SK-N-SH treated with all-trans-retinoic acid at 6 μM for 48 hours (cell line): ENCODE results near the gene PICK1.

Experiments used
- ATAC-seq: fragments of 200-7000 bp; cut with Tn5 transposase; 3 replicates; pipeline ENCODE4 v1.9.1; 2020; ENCODE audit warnings: mild to moderate bottlenecking, moderate library complexity
- ARNTL ChIP-seq: fragments of 450-650 bp; formaldehyde crosslinking; IDR thresholded peaks from 2 replicates; pipeline ENCODE4 v1.5.0; 2020; ENCODE audit warnings: low read depth, mild to moderate bottlenecking, moderate library complexity, borderline replicate concordance
- BACH2 ChIP-seq: fragments of 250-450 bp; sonication (Bioruptor Pico); IDR thresholded peaks from 2 replicates; pipeline ENCODE4 v1.9.0; 2021; ENCODE audit warnings: mild to moderate bottlenecking, borderline replicate concordance
- CREB5 ChIP-seq: fragments of 250-450 bp; sonication (Bioruptor Pico); IDR thresholded peaks from 2 replicates; pipeline ENCODE4 v1.5.1; 2020; ENCODE audit warnings: low read depth, mild to moderate bottlenecking, moderate library complexity
- CSDC2 ChIP-seq: fragments of 250-450 bp; sonication (Bioruptor Pico); IDR thresholded peaks from 2 replicates; pipeline ENCODE4 v1.5.0; 2020; ENCODE audit warnings: mild to moderate bottlenecking, moderate library complexity
- CSRNP3 ChIP-seq: fragments of 250-450 bp; sonication (Bioruptor Pico); IDR thresholded peaks from 2 replicates; pipeline ENCODE4 v1.5.1; 2021; ENCODE audit warnings: mild to moderate bottlenecking, moderate library complexity
- ESRRG ChIP-seq: fragments of 250-450 bp; sonication (Bioruptor Pico); IDR thresholded peaks from 2 replicates; pipeline ENCODE4 v1.6.1; 2021; ENCODE audit warnings: mild to moderate bottlenecking
- ISL1 ChIP-seq: fragments of 250-450 bp; sonication (Bioruptor Pico); IDR thresholded peaks from 2 replicates; pipeline ENCODE4 v2.1.2; 2022; ENCODE audit warnings: mild to moderate bottlenecking, moderate library complexity
- OSR1 ChIP-seq: fragments of 250-450 bp; sonication (Bioruptor Pico); IDR thresholded peaks from 2 replicates; pipeline ENCODE4 v1.8.0; 2022; ENCODE audit warnings: moderate library complexity, mild to moderate bottlenecking, inconsistent platforms
- POU6F1 ChIP-seq: fragments of 250-450 bp; sonication (Bioruptor Pico); IDR thresholded peaks from 2 replicates; pipeline ENCODE4 v1.8.0; 2021; ENCODE audit warnings: low read depth, mild to moderate bottlenecking, moderate library complexity, borderline replicate concordance
- RARB ChIP-seq: fragments of 250-450 bp; sonication (Bioruptor Pico); IDR thresholded peaks from 2 replicates; pipeline ENCODE4 v1.8.0; 2021; ENCODE audit warnings: mild to moderate bottlenecking, moderate library complexity
- TCF4 ChIP-seq: fragments of 250-450 bp; sonication (Bioruptor Pico); IDR thresholded peaks from 2 replicates; pipeline ENCODE4 v1.8.0; 2021; ENCODE audit warnings: mild to moderate bottlenecking, moderate library complexity, borderline replicate concordance
- TOX ChIP-seq: fragments of 250-450 bp; sonication (Bioruptor Pico); IDR thresholded peaks from 2 replicates; pipeline ENCODE4 v1.8.0; 2021; ENCODE audit warnings: mild to moderate bottlenecking, moderate library complexity, borderline replicate concordance
- TSHZ2 ChIP-seq: fragments of 250-450 bp; sonication (Bioruptor Pico); IDR thresholded peaks from 2 replicates; pipeline ENCODE4 v1.5.0; 2020; ENCODE audit warnings: mild to moderate bottlenecking, moderate library complexity
- ZC3H10 ChIP-seq: fragments of 250-450 bp; sonication (Bioruptor Pico); IDR thresholded peaks from 2 replicates; pipeline ENCODE4 v1.5.1; 2021; ENCODE audit warnings: mild to moderate bottlenecking, moderate library complexity
- ZFP3 ChIP-seq: fragments of 250-450 bp; sonication (Bioruptor Pico); IDR thresholded peaks from 2 replicates; pipeline ENCODE4 v1.5.0; 2020; ENCODE audit warnings: mild to moderate bottlenecking, moderate library complexity
- ZFP30 ChIP-seq: fragments of 450-650 bp; formaldehyde crosslinking; IDR thresholded peaks from 2 replicates; pipeline ENCODE4 v1.5.0; 2022; ENCODE audit warnings: mild to moderate bottlenecking, moderate library complexity
- ZNF565 ChIP-seq: fragments of 450-650 bp; formaldehyde crosslinking; conservative IDR thresholded peaks from 2 replicates; pipeline ENCODE4 v1.5.0; 2020; ENCODE audit warnings: low read depth, mild to moderate bottlenecking, moderate library complexity
- ZNF70 ChIP-seq: fragments of 450-650 bp; formaldehyde crosslinking; IDR thresholded peaks from 2 replicates; pipeline ENCODE4 v1.5.0; 2020; ENCODE audit warnings: mild to moderate bottlenecking, moderate library complexity
- ZNF8 ChIP-seq: fragments of 450-650 bp; formaldehyde crosslinking; IDR thresholded peaks from 2 replicates; pipeline ENCODE4 v1.5.0; 2020; ENCODE audit warnings: mild to moderate bottlenecking, moderate library complexity

The PICK1 gene

GRCh38 chr22:38017939-38018885, 39.0 kb upstream of the PICK1 start:
- TF ChIP-seq ZNF8 (CRISPR knock-in tag) (no peak), BACH2 (CRISPR knock-in tag) (no peak), TSHZ2 (no peak), TCF4 (CRISPR knock-in tag) (no peak), CREB5 (CRISPR knock-in tag) (no peak), ZNF70 (CRISPR knock-in tag) (no peak), ZFP30 (no peak), ZFP3 (no peak)
- ATAC-seq, result no peak

- no peak for ATAC-seq
- TF ChIP-seq TOX (CRISPR knock-in tag) (no peak), RARB (CRISPR knock-in tag) (no peak), POU6F1 (CRISPR knock-in tag) (no peak), ZC3H10 (CRISPR knock-in tag) (no peak), ARNTL (CRISPR knock-in tag) (no peak), ZFP3 (no peak), ISL1 (CRISPR knock-in tag) (no peak), OSR1 (CRISPR knock-in tag) (no peak)
Observed at GRCh38 chr22:38018938-38019827, 38.0 kb upstream of the PICK1 start.

GRCh38 chr22:38021206-38021605, 36.0 kb upstream of the PICK1 start:
- ATAC-seq, result no peak

GRCh38 chr22:38023045-38023444, 34.2 kb upstream of the PICK1 start:
- no peak for ATAC-seq
- TF ChIP-seq ESRRG (no peak), TOX (CRISPR knock-in tag) (no peak), ZFP3 (no peak), CREB5 (CRISPR knock-in tag) (no peak), ZNF565 (CRISPR knock-in tag) (no peak), ZC3H10 (CRISPR knock-in tag) (no peak), TCF4 (CRISPR knock-in tag) (no peak), ISL1 (CRISPR knock-in tag) (no peak), CSRNP3 (CRISPR knock-in tag) (no peak), POU6F1 (CRISPR knock-in tag) (no peak), CSDC2 (no peak)

More at GRCh38 chr22:38021206-38021605, 36.0 kb upstream of the PICK1 start:
- TF ChIP-seq ZNF565 (CRISPR knock-in tag), result no peak
- TF ChIP-seq ISL1 (CRISPR knock-in tag), result no peak
- no peak for TF ChIP-seq CSRNP3 (CRISPR knock-in tag)
